ENCODE measurements around the gene TSHZ2.
A peak's percentile ranks its signal among the peaks of the same experiment; 100 is the strongest.

The TSHZ2 gene

GRCh38 chr20:53030061-53030460 is 57.9 kb downstream of the TSHZ2 start:
- DNase-seq (ENCODE audit: low read depth) = no peak

DNA sequence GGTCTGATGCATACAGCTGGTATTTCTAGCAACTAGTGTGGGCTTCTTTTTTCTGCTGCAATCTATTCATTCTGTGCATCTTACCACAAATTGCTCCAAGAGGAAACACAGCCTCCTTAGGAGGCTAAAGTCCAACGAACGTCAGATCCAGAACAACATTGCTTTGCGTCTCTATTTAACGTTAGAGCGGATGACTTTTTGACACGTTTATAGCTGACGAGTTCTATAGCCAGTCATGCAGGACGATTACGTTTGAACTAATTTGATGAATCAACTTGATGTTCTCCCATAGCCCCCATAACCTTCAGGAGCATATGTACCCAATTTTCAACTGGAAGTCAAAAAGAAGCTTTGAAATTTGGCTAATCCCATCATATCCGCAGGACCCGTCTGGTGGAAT is 59.9 kb downstream of the TSHZ2 start:
- no peak for DNase-seq (ENCODE audit: low read depth)

DNA sequence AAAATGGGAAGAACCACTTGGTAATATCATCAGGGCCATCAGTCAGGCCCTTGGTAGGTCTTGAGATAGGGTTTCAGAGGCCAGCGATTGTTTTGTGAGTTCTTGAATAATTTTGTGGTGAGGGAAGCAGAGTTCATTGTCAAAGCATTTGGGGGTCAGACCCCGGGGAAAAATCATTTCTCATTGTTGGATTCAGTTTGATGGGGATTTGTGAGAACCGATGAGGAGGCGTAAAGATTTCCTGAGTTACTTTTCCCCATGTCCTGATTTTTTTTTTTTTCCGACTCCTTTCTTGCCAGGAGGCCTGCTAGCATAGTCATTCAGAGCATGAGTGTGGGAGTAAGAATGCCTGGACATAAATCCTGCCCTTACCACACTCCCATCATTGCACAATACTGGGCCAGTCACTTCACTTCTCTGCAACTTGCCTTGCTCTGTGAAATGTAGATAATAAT is 60.3 kb downstream of the TSHZ2 start:
- DNase-seq (ENCODE audit: low read depth) = peak; percentile 99

- DNase-seq (ENCODE audit: low read depth) = no peak
Observed at GRCh38 chr20:53033176-53033575, 61.0 kb downstream of the TSHZ2 start.

DNA sequence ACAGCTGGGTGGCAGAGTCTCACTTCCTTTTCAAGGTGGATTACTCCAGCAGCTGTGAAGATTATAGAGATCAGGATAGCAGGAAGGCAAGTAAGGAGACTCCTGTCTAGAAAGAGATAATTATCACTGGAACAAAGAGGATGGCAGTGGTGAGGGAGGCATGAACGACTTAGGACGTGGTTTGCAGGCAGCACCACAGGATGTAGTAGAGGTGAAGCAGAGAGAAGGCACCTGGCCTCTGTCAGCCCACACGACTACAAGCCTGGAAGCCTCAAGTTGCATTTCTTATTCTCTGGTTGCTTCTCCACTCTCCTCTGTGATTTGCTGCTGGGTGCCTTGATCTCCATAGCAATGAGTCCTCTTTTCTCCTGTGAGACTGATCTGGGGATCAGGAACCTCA is 62.7 kb downstream of the TSHZ2 start:
- DNase-seq (ENCODE audit: low read depth) = no peak

DNA sequence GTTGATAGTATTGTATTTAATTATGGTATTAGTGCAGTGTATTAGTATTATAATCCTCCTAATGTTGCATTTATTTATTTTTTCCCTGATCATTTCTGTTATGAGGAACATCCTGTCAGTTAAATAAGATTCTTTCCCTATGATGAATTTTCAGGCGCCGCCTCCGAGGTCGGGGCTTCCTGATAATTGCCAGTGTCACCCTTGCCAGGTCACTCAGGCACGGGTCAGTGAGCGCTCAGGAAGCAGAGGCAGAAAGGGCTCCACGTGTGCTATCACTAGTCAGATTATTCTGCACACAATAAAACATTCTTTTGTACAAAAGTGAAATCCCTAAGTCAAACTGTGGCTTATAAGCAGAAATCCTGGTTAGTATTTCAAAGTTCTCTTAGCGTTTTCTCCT is 64.8 kb downstream of the TSHZ2 start:
- DNase-seq (ENCODE audit: low read depth) = no peak

DNA sequence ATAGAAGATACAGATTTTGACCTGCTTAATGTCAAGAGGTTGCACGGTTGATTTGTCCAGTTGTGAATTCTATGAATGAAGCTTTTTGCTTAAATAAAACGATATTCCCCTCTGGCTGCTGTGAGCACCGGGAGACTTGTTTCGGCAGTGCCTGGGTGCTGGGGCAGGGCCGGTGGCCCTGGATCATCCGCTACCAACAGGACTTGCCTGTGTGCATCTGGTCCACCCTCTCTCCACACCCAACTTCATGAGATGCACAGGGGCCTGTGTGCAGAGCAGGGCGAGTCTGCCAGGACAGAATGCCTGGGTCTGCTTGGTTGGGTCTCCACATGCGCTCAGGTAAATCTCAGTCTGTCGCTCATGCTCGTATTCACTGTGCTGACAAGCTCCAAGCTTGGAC is 65.5 kb downstream of the TSHZ2 start:
- no peak for DNase-seq (ENCODE audit: low read depth)

- no peak for DNase-seq (ENCODE audit: low read depth)
Observed at GRCh38 chr20:53038299-53038698, 66.1 kb downstream of the TSHZ2 start.

DNA sequence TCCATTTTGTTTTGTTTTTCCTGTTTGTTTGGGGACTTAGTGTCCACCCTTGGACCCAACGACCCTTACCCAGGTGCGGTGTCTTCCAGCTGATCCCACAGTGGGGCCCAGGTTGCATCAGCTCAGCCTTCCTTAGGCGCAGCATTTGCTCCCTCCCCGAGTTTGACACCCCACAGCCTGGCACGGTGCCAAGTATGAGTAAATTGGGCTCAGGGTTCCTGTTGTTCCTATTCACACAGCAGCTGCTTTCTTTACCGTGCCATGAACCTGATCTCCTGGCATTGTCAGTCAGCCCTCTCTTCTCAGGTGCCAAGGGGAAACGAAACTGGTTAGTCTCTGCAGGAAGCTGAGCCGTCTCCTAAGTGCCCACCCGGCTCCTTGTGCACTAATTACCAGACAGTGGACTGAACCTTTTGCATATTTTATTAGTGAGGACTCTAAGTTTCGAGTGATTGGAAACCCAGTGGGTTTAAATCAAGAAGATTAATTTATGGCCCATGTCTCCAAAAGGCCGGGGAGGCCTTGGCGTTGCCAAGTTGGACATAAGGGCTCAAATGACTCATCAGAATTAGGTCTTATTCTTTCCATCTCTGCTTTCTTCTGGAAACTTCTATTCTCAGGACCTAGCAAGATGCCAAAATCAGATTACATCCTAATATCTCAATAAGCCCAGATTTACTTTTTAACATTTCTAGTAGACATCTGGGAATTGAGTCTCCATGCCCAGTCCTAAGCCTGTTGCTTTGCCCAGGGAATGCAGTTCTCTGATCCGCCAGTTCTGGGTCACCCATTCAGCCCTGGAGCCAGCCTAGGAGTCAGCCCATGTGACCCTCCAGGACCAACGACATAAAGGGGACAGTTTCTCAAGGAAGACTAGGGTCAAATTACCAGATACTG is 68.8 kb downstream of the TSHZ2 start:
- no peak for DNase-seq (ENCODE audit: low read depth)

DNA sequence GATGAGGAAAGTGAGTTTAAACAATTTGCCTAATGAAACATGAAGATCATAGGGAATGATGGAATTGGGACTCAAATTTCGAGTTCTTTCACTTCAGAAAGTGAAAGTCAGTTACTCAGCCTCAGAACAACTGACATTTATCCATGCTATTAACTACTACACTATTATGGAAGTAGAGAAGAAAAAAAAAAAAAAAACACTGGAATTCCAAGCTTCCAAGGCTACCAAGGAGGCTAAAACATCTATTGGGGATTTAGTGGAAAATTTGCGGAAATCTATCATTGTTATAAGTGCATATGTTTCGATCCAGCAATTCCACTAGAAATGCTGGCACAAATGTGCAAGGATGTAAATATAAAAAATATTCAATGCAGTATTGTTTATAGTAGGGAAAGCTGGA is 70.4 kb downstream of the TSHZ2 start:
- DNase-seq (ENCODE audit: low read depth) = no peak

GRCh38 chr20:53044296-53044695 is 72.1 kb downstream of the TSHZ2 start:
- no peak for DNase-seq (ENCODE audit: low read depth)

- no peak for DNase-seq (ENCODE audit: low read depth)
Observed at GRCh38 chr20:53045941-53046340, 73.8 kb downstream of the TSHZ2 start.

- DNase-seq (ENCODE audit: low read depth) = no peak
Observed at GRCh38 chr20:53047203-53047602, 75.0 kb downstream of the TSHZ2 start.

DNA sequence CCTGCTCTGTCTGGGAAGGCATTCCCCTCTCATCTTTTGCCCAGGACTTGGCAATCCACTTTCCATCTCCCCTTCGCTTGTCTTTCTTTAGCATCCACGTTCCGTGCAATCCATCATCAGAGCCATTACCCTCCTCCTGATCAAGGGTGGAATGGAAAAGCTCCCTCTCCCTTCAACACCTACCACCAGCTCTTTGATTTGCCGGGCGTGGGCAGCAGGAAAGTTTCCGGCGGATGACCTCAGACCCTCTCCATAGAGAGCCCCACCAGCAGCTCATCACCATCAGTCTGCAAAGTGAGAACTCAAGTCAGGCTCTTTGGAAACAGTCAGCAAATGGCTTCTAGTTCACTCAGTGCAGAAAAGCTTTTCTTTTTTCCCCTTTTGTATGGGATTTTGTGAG is 76.2 kb downstream of the TSHZ2 start:
- DNase-seq (ENCODE audit: low read depth) = no peak

DNA sequence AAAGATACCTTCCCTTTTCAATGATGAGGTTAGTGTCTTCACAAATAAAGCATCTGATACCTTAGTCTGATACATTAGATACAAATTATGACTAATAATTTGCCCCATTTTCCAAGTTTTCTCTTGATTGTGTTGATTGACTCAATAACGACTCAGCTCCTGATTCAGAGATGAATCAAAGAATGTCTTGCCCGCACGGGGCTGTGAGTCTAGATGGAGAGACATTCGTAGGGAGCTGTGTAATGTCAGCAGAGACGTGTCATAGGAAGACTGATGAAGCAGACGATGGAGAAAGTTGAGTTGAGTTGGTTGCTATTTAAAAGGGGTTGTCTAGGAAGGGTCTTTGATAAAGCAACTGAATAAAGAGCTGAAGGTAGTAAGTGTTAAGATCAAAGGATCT is 78.2 kb downstream of the TSHZ2 start:
- no peak for DNase-seq (ENCODE audit: low read depth)

DNA sequence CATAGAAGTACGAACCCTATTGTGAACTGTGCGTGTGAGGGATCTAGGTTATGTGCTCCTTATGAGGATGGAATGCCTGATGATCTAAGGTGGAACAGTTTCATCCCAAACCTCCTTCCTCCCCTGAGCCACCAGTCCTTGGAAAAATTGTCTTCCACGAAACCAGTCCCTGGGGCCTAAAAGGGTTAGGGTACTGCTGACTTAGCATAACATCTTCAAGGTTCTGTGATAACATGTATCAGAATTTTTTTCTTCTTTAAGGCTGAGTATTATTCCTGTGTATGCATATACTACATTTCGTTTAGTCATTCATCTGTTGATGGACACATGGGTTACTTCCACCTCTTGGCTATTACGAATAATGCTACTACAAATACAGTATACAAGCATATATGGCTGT is 80.2 kb downstream of the TSHZ2 start:
- DNase-seq (ENCODE audit: low read depth) = no peak

DNA sequence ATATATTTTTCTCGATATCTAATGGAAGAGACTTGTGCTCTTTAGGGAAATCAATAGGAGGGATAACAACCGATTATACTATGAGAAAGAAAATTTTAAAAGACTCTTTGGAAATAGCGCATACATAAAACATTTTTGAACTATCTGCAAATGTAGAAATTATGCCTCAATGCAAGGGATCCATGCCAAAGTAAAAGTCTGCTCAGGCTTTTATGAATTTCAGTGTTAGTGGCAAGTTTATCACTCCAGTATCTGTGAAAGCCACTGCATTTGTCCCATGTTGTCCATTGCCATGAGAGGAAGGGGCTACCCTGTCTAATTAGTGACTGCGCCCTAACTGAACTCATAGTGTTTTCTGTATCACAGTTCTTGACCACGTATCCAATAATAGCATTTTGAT is 81.4 kb downstream of the TSHZ2 start:
- no peak for DNase-seq (ENCODE audit: low read depth)

DNA sequence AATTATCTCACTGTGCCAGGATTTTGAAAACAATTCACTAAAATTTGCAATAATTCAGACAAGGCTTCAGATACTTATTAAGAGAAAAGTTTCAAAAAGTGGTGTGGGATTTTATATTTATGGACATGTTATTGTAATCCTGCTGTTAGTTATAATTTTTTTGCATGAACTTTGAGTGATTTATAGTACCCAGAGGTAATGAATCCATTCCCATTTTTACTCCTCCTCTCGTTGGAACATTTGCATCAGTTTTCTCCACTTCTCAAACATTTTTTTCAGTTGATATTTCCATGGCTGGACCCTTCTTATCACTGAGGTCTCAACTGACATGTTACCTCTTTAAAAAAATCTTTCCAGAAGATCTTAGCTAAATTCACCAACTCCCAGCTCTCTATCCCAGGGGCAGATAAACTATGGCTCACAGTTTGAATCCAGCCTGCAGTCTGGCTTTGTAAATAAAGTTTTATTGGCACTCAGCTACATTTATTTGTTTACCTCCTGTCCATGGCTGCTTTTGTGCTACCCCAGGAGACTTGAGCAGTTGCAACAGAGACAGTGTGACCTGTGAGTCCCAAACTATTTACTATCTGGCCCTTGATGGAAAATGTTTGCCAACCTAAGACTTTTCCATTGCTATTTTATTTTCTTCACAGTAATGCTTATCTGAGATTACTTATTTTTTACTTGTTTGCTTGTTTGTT is 83.4 kb downstream of the TSHZ2 start:
- DNase-seq (ENCODE audit: low read depth) = no peak

- DNase-seq (ENCODE audit: low read depth) = no peak
Observed at GRCh38 chr20:53057579-53057978, 85.4 kb downstream of the TSHZ2 start.

GRCh38 chr20:53059848-53060247 is 87.7 kb downstream of the TSHZ2 start:
- DNase-seq (ENCODE audit: low read depth) = no peak

DNA sequence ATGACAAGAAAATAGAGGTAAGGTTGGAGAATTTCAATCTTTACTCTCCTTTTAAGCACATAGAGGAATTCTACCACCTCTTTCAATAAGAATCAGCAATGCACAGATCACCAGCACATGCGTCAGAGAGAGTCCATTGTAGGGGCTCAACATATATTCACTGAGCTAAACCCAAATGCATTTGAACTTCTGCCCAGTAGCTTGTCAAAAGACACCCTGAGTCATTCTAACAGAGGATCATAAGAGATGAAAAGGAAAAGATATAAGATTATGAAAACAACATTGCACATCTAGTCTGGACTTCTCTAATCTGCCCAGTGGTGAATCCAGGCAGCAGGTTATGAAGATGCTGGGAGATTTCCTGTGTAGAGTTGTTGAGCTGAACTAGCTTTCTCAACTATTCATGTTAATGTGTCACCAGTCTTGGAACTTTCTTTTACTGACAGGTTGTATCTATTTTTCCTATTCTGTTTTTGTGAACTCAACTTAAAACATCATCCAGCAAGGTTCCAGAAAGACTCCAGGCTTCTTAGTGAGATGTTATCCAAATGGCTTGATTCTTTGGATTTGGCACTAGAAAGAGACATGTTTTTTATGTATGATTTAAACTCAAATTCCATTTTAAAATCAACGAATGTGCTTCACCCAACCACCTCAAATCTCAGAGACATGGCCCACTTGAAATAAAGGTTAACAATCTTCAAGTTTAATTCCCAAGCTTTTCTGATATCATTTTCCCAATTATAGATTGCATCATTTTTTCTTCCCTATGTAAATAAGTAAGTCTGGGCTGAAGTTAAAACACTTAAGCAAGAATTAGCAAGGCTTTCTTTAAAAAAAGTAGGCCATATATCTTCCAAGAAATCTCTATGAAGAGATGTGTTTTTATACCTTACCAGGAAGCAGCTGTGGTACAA is 89.3 kb downstream of the TSHZ2 start:
- no peak for DNase-seq (ENCODE audit: low read depth)

GRCh38 chr20:53064935-53065334 is 92.8 kb downstream of the TSHZ2 start:
- DNase-seq (ENCODE audit: low read depth) = no peak
